ENCODE data around the gene STK25. TPM values are rescaled to one million over a fixed set of nuclear protein-coding genes. Genes with fewer than 3 reads are reported as not detected.

Gene STK25
- polyA plus RNA-seq, 1 donor from 2014 or later = 580 TPM

DNA sequence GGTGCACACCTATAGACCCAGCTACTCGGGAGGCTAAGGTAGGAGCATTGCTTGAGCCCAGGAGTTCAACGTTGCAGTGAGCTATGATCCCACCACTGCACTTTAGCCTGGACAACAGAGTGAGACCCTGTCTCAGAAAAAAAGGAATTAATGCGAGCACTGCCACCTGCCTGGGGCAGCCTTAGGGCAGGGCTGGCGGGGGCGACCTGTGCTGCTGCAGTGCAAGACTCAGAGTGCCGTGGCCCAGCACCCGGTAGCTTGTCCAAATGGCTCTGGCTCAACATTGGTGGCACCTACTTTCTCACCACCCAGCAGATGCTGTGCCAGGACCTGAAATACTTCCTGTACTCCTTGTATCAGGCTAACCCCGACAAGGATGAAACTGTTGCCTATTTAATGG, 30.2 kb downstream of the STK25 start:
- H3K79me2 ChIP-seq (replicated peaks; ENCODE audit: insufficient read depth, low read length) = no peaks in the 10 kb centered on the region
- no peaks in the 10 kb centered on the region for H4K20me1 ChIP-seq (ENCODE audit: insufficient read depth)
- no peak overlapping the region for H3K4me2 ChIP-seq (ENCODE audit: low read length)
- TF ChIP-seq TAF1 (IDR thresholded peaks at IDR 0.05; ENCODE audit: low read depth) (no peak), MXI1 (conservative IDR thresholded peaks at IDR 0.05; ENCODE audit: poor library complexity, severe bottlenecking) (no peak), EP300 (conservative IDR thresholded peaks at IDR 0.05; ENCODE audit: poor library complexity, severe bottlenecking) (no peak), SMC3 (conservative IDR thresholded peaks at IDR 0.05; ENCODE audit: poor library complexity) (no peak), POLR2AphosphoS5 (IDR thresholded peaks at IDR 0.05) (no peak), RAD21 (conservative IDR thresholded peaks at IDR 0.05) (no peak), EZH2 (IDR thresholded peaks at IDR 0.05; ENCODE audit: borderline replicate concordance, insufficient read depth, low read length, poor library complexity, severe bottlenecking) (no peak)
- TF ChIP-seq, protein P1, sequence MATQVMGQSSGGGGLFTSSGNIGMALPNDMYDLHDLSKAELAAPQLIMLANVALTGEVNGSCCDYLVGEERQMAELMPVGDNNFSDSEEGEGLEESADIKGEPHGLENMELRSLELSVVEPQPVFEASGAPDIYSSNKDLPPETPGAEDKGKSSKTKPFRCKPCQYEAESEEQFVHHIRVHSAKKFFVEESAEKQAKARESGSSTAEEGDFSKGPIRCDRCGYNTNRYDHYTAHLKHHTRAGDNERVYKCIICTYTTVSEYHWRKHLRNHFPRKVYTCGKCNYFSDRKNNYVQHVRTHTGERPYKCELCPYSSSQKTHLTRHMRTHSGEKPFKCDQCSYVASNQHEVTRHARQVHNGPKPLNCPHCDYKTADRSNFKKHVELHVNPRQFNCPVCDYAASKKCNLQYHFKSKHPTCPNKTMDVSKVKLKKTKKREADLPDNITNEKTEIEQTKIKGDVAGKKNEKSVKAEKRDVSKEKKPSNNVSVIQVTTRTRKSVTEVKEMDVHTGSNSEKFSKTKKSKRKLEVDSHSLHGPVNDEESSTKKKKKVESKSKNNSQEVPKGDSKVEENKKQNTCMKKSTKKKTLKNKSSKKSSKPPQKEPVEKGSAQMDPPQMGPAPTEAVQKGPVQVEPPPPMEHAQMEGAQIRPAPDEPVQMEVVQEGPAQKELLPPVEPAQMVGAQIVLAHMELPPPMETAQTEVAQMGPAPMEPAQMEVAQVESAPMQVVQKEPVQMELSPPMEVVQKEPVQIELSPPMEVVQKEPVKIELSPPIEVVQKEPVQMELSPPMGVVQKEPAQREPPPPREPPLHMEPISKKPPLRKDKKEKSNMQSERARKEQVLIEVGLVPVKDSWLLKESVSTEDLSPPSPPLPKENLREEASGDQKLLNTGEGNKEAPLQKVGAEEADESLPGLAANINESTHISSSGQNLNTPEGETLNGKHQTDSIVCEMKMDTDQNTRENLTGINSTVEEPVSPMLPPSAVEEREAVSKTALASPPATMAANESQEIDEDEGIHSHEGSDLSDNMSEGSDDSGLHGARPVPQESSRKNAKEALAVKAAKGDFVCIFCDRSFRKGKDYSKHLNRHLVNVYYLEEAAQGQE (IDR thresholded peaks at IDR 0.05; ENCODE audit: borderline replicate concordance) = no peak
- TF ChIP-seq, protein P2, sequence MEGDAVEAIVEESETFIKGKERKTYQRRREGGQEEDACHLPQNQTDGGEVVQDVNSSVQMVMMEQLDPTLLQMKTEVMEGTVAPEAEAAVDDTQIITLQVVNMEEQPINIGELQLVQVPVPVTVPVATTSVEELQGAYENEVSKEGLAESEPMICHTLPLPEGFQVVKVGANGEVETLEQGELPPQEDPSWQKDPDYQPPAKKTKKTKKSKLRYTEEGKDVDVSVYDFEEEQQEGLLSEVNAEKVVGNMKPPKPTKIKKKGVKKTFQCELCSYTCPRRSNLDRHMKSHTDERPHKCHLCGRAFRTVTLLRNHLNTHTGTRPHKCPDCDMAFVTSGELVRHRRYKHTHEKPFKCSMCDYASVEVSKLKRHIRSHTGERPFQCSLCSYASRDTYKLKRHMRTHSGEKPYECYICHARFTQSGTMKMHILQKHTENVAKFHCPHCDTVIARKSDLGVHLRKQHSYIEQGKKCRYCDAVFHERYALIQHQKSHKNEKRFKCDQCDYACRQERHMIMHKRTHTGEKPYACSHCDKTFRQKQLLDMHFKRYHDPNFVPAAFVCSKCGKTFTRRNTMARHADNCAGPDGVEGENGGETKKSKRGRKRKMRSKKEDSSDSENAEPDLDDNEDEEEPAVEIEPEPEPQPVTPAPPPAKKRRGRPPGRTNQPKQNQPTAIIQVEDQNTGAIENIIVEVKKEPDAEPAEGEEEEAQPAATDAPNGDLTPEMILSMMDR (IDR thresholded peaks at IDR 0.05; ENCODE audit: poor library complexity, severe bottlenecking) = no peak
- H3K9me3 ChIP-seq (ENCODE audit: low read length) = no peaks in the 10 kb centered on the region
- H3K9ac ChIP-seq (ENCODE audit: low read length) = no peak overlapping the region
- no peak overlapping the region for H3K27ac ChIP-seq (ENCODE audit: low read length)
- no peaks in the 10 kb centered on the region for H3K27me3 ChIP-seq (ENCODE audit: insufficient read depth, low read depth, low read length)
- no peak overlapping the region for H3K4me3 ChIP-seq (ENCODE audit: low read length)
- no peaks in the 10 kb centered on the region for H3K36me3 ChIP-seq (ENCODE audit: insufficient read depth, low read length)
- H2AFZ ChIP-seq (ENCODE audit: low read depth, low read length) = no peak overlapping the region
- H3K9me2 ChIP-seq (ENCODE audit: insufficient read depth, low read length) = no peaks in the 10 kb centered on the region
- no peaks in the 10 kb centered on the region for H3F3A ChIP-seq (ENCODE audit: insufficient read depth, low read length, poor library complexity, severe bottlenecking)

GRCh38 chr2:241475267-241475666, 33.1 kb downstream of the STK25 start:
- H3K27me3 ChIP-seq (ENCODE audit: insufficient read depth, low read depth, low read length) = no peaks in the 10 kb centered on the region
- no peak overlapping the region for H3K4me3 ChIP-seq (ENCODE audit: low read length)

More at GRCh38 chr2:241475267-241475666, 33.1 kb downstream of the STK25 start:
- Histone ChIP-seq H4K20me1 (ENCODE audit: insufficient read depth) (no peaks in the 10 kb centered on the region), H3K36me3 (ENCODE audit: insufficient read depth, low read length) (no peaks in the 10 kb centered on the region), H3K9me2 (ENCODE audit: insufficient read depth, low read length) (no peaks in the 10 kb centered on the region), H3K27ac (ENCODE audit: low read length) (no peak overlapping the region), H3K79me2 (replicated peaks; ENCODE audit: insufficient read depth, low read length) (no peaks in the 10 kb centered on the region), H2AFZ (ENCODE audit: low read depth, low read length) (no peak overlapping the region), H3K9me3 (ENCODE audit: low read length) (no peaks in the 10 kb centered on the region), H3F3A (ENCODE audit: insufficient read depth, low read length, poor library complexity, severe bottlenecking) (no peaks in the 10 kb centered on the region), H3K4me2 (ENCODE audit: low read length) (no peak overlapping the region), H3K9ac (ENCODE audit: low read length) (no peak overlapping the region)
- no peak for TF ChIP-seq MXI1 (conservative IDR thresholded peaks at IDR 0.05; ENCODE audit: poor library complexity, severe bottlenecking)
- TF ChIP-seq RAD21 (conservative IDR thresholded peaks at IDR 0.05) = no peak
- TF ChIP-seq SMC3 (conservative IDR thresholded peaks at IDR 0.05; ENCODE audit: poor library complexity) = no peak
- no peak for TF ChIP-seq TAF1 (IDR thresholded peaks at IDR 0.05; ENCODE audit: low read depth)
- TF ChIP-seq POLR2AphosphoS5 (IDR thresholded peaks at IDR 0.05) = no peak
- no peak for TF ChIP-seq EP300 (conservative IDR thresholded peaks at IDR 0.05; ENCODE audit: poor library complexity, severe bottlenecking)
- TF ChIP-seq, protein P2 (IDR thresholded peaks at IDR 0.05; ENCODE audit: poor library complexity, severe bottlenecking) = no peak
- no peak for TF ChIP-seq EZH2 (IDR thresholded peaks at IDR 0.05; ENCODE audit: borderline replicate concordance, insufficient read depth, low read length, poor library complexity, severe bottlenecking)
- TF ChIP-seq, protein P1 (IDR thresholded peaks at IDR 0.05; ENCODE audit: borderline replicate concordance) = no peak
